HUES6 (cell line): ENCODE data around the gene SVEP1.
"Not testable (repeated sequence)": the region's sequence is repeated elsewhere in the genome, so short reads cannot be mapped to it uniquely, and the experiment has no call there.

Experiments used
- H3K27ac ChIP-seq: 2 replicates; pipeline ENCODE4 v1.7.0; 2013; ENCODE audit warnings: low read depth, mild to moderate bottlenecking, low read length, inconsistent platforms
- H3K27me3 ChIP-seq: 2 replicates; pipeline ENCODE4 v1.6.1; 2013; ENCODE audit warnings: low read length; ENCODE audit not compliant: control insufficient read depth, insufficient read depth
- H3K36me3 ChIP-seq: 2 replicates; pipeline ENCODE4 v1.6.1; 2013; ENCODE audit warnings: low read length; ENCODE audit not compliant: control insufficient read depth, insufficient read depth
- H3K4me1 ChIP-seq: 2 replicates; pipeline ENCODE4 v1.6.1; 2013; ENCODE audit warnings: low read length; ENCODE audit not compliant: control insufficient read depth, insufficient read depth
- H3K4me3 ChIP-seq: 2 replicates; pipeline ENCODE4 v1.5.1; 2013; ENCODE audit warnings: low read depth, low read length
- H3K9ac ChIP-seq: one replicate; pipeline ENCODE4 v1.6.1; 2013; ENCODE audit warnings: mild to moderate bottlenecking, low read length
- H3K9me3 ChIP-seq: 2 replicates; pipeline ENCODE4 v1.6.1; 2013; ENCODE audit warnings: low read depth, low read length; ENCODE audit not compliant: control insufficient read depth, insufficient read depth

Gene SVEP1

GRCh38 chr9:110579034-110579861, at the start of gene SVEP1:
Gene SVEP1, minus strand, starts transcription at chr9:110579741. Its CDS starts 198 bp downstream, at chr9:110579543.
- Histone ChIP-seq H3K4me3 (peak within 1 kb of the TSS; percentile 79), H3K27ac (no peak within 1 kb of the TSS), H3K9me3 (no peaks in the 10 kb centered on the region), H3K4me1 (peaks cover 30% of the 10 kb centered on the region), H3K27me3 (peaks cover 48% of the 10 kb centered on the region), H3K36me3 (no peaks in the 10 kb centered on the region), H3K9ac (peak within 1 kb of the TSS; percentile 51)

- Histone ChIP-seq H3K27ac (no peak overlapping the region), H3K27me3 (no peaks in the 10 kb centered on the region), H3K4me3 (no peak overlapping the region), H3K9ac (no peak overlapping the region), H3K36me3 (no peaks in the 10 kb centered on the region), H3K4me1 (0 out of 2 replicates have a peak, but pooled peaks cover 6% of the 10 kb centered on the region), H3K9me3 (no peaks in the 10 kb centered on the region)
Observed at GRCh38 chr9:110626101-110626829, 46.7 kb upstream of the SVEP1 start.

GRCh38 chr9:110623462-110624025, 44.0 kb upstream of the SVEP1 start:
- 0 out of 2 replicates have a peak, but pooled peaks cover 6% of the 10 kb centered on the region for H3K4me1 ChIP-seq
- H3K9ac ChIP-seq: no peak overlapping the region
- no peaks in the 10 kb centered on the region for H3K27me3 ChIP-seq
- H3K4me3 ChIP-seq: no peak overlapping the region
- H3K36me3 ChIP-seq: no peaks in the 10 kb centered on the region
- no peaks in the 10 kb centered on the region for H3K9me3 ChIP-seq
- no peak overlapping the region for H3K27ac ChIP-seq

GRCh38 chr9:110622368-110622767, 42.8 kb upstream of the SVEP1 start:
- Histone ChIP-seq H3K36me3 (no peaks in the 10 kb centered on the region), H3K27me3 (no peaks in the 10 kb centered on the region), H3K9ac (no peak overlapping the region)

GRCh38 chr9:110620726-110621125, 41.2 kb upstream of the SVEP1 start:
- no peak overlapping the region for H3K27ac ChIP-seq

More at GRCh38 chr9:110622368-110622767, 42.8 kb upstream of the SVEP1 start:
- H3K9me3 ChIP-seq: no peaks in the 10 kb centered on the region
- 0 out of 2 replicates have a peak, but pooled peaks cover 6% of the 10 kb centered on the region for H3K4me1 ChIP-seq
- H3K27ac ChIP-seq: no peak overlapping the region
- H3K4me3 ChIP-seq: no peak overlapping the region

GRCh38 chr9:110619831-110620230, 40.3 kb upstream of the SVEP1 start:
- Histone ChIP-seq H3K4me3 (no peak overlapping the region), H3K27ac (no peak overlapping the region), H3K27me3 (no peaks in the 10 kb centered on the region), H3K36me3 (no peaks in the 10 kb centered on the region), H3K9ac (no peak overlapping the region), H3K9me3 (no peaks in the 10 kb centered on the region), H3K4me1 (no peaks in the 10 kb centered on the region)

More at GRCh38 chr9:110620726-110621125, 41.2 kb upstream of the SVEP1 start:
- H3K4me3 ChIP-seq: no peak overlapping the region
- no peaks in the 10 kb centered on the region for H3K36me3 ChIP-seq
- H3K4me1 ChIP-seq: no peaks in the 10 kb centered on the region
- no peak overlapping the region for H3K9ac ChIP-seq
- no peaks in the 10 kb centered on the region for H3K9me3 ChIP-seq
- no peaks in the 10 kb centered on the region for H3K27me3 ChIP-seq

GRCh38 chr9:110615498-110615897, 36.0 kb upstream of the SVEP1 start:
- Histone ChIP-seq H3K9ac (no peak overlapping the region), H3K27ac (no peak overlapping the region), H3K36me3 (no peaks in the 10 kb centered on the region), H3K4me1 (no peaks in the 10 kb centered on the region), H3K4me3 (no peak overlapping the region), H3K27me3 (no peaks in the 10 kb centered on the region), H3K9me3 (no peaks in the 10 kb centered on the region)

GRCh38 chr9:110614576-110614975, 35.0 kb upstream of the SVEP1 start:
- H3K9me3 ChIP-seq, H3K27me3 ChIP-seq, H3K27ac ChIP-seq, H3K36me3 ChIP-seq, H3K4me3 ChIP-seq, H3K4me1 ChIP-seq, H3K9ac ChIP-seq: not testable (repeated sequence)

- Histone ChIP-seq H3K27ac (no peak overlapping the region), H3K4me3 (no peak overlapping the region), H3K9me3 (no peaks in the 10 kb centered on the region), H3K9ac (no peak overlapping the region), H3K4me1 (peaks cover 15% of the 10 kb centered on the region), H3K27me3 (no peaks in the 10 kb centered on the region), H3K36me3 (no peaks in the 10 kb centered on the region)
Observed at GRCh38 chr9:110606179-110606790, 26.7 kb upstream of the SVEP1 start.

GRCh38 chr9:110605565-110605964, 26.0 kb upstream of the SVEP1 start:
- Histone ChIP-seq H3K9me3 (no peaks in the 10 kb centered on the region), H3K36me3 (no peaks in the 10 kb centered on the region), H3K9ac (no peak overlapping the region), H3K27ac (no peak overlapping the region), H3K27me3 (no peaks in the 10 kb centered on the region), H3K4me3 (no peak overlapping the region), H3K4me1 (peaks cover 20% of the 10 kb centered on the region)
